GM12878 (cell line): ENCODE data around the gene AP3D1. TPM values are rescaled to one million over a fixed set of nuclear protein-coding genes. Genes with fewer than 3 reads are reported as not detected.
A peak's percentile ranks its signal among the peaks of the same experiment; 100 is the strongest.

Source experiments
- CREB1 ChIP-seq: IDR thresholded peaks from 2 replicates; pipeline ENCODE4 v1.6.1; 2012; ENCODE audit warnings: low read depth, mild to moderate bottlenecking, inconsistent platforms
- CREM ChIP-seq: IDR thresholded peaks from 2 replicates; pipeline ENCODE4 v1.6.1; 2014; ENCODE audit warnings: antibody characterized with exemption, low read depth
- DPF2 ChIP-seq: fragments of 450-650 bp; IDR thresholded peaks from 2 replicates; pipeline ENCODE4 v1.6.1; 2017; ENCODE audit warnings: mild to moderate bottlenecking
- EZH2 ChIP-seq: IDR thresholded peaks from 2 replicates; pipeline ENCODE4 v1.6.1; 2012; ENCODE audit warnings: low read depth, mild to moderate bottlenecking, control low read depth, inconsistent platforms, low read length, borderline replicate concordance; ENCODE audit not compliant: control insufficient read depth
- HSF1 ChIP-seq: fragments of 150-350 bp; IDR thresholded peaks from 2 replicates; pipeline ENCODE4 v1.6.1; 2014; ENCODE audit warnings: mild to moderate bottlenecking, low read depth, low read length
- MEF2B ChIP-seq: fragments of 450-650 bp; IDR thresholded peaks from 2 replicates; pipeline ENCODE4 v1.6.1; 2018; ENCODE audit warnings: mild to moderate bottlenecking, moderate library complexity; ENCODE audit not compliant: partially characterized antibody, poor library complexity, severe bottlenecking
- NFYB ChIP-seq: IDR thresholded peaks from 2 replicates; pipeline ENCODE4 v1.6.1; 2011; ENCODE audit warnings: low read depth, mild to moderate bottlenecking, low read length, improper control_type of control experiment, moderate library complexity; ENCODE audit not compliant: insufficient read depth
- PBX3 ChIP-seq: IDR thresholded peaks from 2 replicates; pipeline ENCODE4 v1.6.1; 2011; ENCODE audit warnings: mild to moderate bottlenecking, low read depth, low read length, moderate library complexity; ENCODE audit not compliant: insufficient replicate concordance
- POU2F2 ChIP-seq: IDR thresholded peaks from 3 replicates; pipeline ENCODE4 v1.6.1; 2011; ENCODE audit warnings: low read depth, mild to moderate bottlenecking, low read length, borderline replicate concordance
- RB1 ChIP-seq: fragments of 450-650 bp; formaldehyde crosslinking; IDR thresholded peaks from 2 replicates; pipeline ENCODE4 v1.6.1; 2017; ENCODE audit warnings: mild to moderate bottlenecking, borderline replicate concordance
- TAF1 ChIP-seq: IDR thresholded peaks from 2 replicates; pipeline ENCODE4 v1.6.1; 2011; ENCODE audit warnings: mild to moderate bottlenecking, low read depth, low read length, borderline replicate concordance
- TCF7 ChIP-seq: IDR thresholded peaks from 2 replicates; pipeline ENCODE4 v1.6.1; 2014; ENCODE audit warnings: antibody characterized with exemption, borderline replicate concordance
- YY1 ChIP-seq: IDR thresholded peaks from 2 replicates; pipeline ENCODE4 v1.6.1; 2011; ENCODE audit warnings: low read depth, mild to moderate bottlenecking, low read length
- ZZZ3 ChIP-seq: IDR thresholded peaks from 2 replicates; pipeline ENCODE4 v1.6.1; 2011; ENCODE audit warnings: low read depth; ENCODE audit not compliant: control insufficient read depth, insufficient read length
- polyA plus RNA-seq, 11 experiments: library from polyadenylated mRNA; depleted of rRNA in 4 of 11; unstranded in 6 of 11; stranded (reverse) in 5 of 11; fragments of >200 nt; fragmentation: Nextera tagmentation in 4 of 11; fragmentation: Illumina TruSeq in 1 of 11; extraction: Ambion mirVana in 4 of 11; extraction: Trizol in 1 of 11; gene quantifications; 1 replicate in 1 of 11; 2 replicates in 10 of 11; pipeline versions ENCODE4 v1.2.1 to v1.2.3, GENCODE V29; 2011 to 2016; ENCODE audit warnings: inconsistent platforms in 2 of 11, missing spikeins in 2 of 11, low read depth in 1 of 11
- total RNA-seq, 4 experiments: library from RNA; depleted of rRNA in 3 of 4; stranded (reverse); fragments of >200 nt in 3 of 4; fragmentation: Illumina TruSeq in 1 of 4; extraction: Trizol in 1 of 4; gene quantifications; 2 replicates each; pipeline versions ENCODE4 v1.2.1 to v1.2.3, GENCODE V29; 2013 to 2021
- TF ChIP-seq, protein P1 (sequence below): fragments of 450-650 bp; IDR thresholded peaks from 2 replicates; pipeline ENCODE4 v1.6.1; 2018; ENCODE audit warnings: borderline replicate concordance, mild to moderate bottlenecking; ENCODE audit not compliant: partially characterized antibody
- TF ChIP-seq, protein P2 (sequence below): fragments of 450-650 bp; IDR thresholded peaks from 2 replicates; pipeline ENCODE4 v1.6.1; 2017; ENCODE audit warnings: mild to moderate bottlenecking, moderate library complexity

Gene AP3D1
- total and polyA plus RNA-seq, 10 of the 15 experiments (the other 5 are each of a cell fraction or from before 2014, with no cell fraction given): 1.5 to 108 (median 59.1) TPM

- TF ChIP-seq, protein P1, sequence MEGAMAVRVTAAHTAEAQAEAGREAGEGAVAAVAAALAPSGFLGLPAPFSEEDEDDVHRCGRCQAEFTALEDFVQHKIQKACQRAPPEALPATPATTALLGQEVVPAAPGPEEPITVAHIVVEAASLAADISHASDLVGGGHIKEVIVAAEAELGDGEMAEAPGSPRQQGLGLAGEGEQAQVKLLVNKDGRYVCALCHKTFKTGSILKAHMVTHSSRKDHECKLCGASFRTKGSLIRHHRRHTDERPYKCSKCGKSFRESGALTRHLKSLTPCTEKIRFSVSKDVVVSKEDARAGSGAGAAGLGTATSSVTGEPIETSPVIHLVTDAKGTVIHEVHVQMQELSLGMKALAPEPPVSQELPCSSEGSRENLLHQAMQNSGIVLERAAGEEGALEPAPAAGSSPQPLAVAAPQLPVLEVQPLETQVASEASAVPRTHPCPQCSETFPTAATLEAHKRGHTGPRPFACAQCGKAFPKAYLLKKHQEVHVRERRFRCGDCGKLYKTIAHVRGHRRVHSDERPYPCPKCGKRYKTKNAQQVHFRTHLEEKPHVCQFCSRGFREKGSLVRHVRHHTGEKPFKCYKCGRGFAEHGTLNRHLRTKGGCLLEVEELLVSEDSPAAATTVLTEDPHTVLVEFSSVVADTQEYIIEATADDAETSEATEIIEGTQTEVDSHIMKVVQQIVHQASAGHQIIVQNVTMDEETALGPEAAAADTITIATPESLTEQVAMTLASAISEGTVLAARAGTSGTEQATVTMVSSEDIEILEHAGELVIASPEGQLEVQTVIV: no peak
- no peak; the same call in 1 of the 2 replicates for TF ChIP-seq TCF7
- no peak for TF ChIP-seq NFYB
- TF ChIP-seq HSF1: 0 out of 2 replicates have a peak, but pooled peaks have one; percentile 11
- TF ChIP-seq, protein P2, sequence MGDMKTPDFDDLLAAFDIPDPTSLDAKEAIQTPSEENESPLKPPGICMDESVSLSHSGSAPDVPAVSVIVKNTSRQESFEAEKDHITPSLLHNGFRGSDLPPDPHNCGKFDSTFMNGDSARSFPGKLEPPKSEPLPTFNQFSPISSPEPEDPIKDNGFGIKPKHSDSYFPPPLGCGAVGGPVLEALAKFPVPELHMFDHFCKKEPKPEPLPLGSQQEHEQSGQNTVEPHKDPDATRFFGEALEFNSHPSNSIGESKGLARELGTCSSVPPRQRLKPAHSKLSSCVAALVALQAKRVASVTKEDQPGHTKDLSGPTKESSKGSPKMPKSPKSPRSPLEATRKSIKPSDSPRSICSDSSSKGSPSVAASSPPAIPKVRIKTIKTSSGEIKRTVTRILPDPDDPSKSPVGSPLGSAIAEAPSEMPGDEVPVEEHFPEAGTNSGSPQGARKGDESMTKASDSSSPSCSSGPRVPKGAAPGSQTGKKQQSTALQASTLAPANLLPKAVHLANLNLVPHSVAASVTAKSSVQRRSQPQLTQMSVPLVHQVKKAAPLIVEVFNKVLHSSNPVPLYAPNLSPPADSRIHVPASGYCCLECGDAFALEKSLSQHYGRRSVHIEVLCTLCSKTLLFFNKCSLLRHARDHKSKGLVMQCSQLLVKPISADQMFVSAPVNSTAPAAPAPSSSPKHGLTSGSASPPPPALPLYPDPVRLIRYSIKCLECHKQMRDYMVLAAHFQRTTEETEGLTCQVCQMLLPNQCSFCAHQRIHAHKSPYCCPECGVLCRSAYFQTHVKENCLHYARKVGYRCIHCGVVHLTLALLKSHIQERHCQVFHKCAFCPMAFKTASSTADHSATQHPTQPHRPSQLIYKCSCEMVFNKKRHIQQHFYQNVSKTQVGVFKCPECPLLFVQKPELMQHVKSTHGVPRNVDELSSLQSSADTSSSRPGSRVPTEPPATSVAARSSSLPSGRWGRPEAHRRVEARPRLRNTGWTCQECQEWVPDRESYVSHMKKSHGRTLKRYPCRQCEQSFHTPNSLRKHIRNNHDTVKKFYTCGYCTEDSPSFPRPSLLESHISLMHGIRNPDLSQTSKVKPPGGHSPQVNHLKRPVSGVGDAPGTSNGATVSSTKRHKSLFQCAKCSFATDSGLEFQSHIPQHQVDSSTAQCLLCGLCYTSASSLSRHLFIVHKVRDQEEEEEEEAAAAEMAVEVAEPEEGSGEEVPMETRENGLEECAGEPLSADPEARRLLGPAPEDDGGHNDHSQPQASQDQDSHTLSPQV: peak; percentile 81; the same call in 1 of the 2 replicates
- TF ChIP-seq TAF1: 0 out of 2 replicates have a peak, but pooled peaks have one; percentile 35
- TF ChIP-seq POU2F2: peak; percentile 79; the same call in 2 of the 3 replicates
- peak; percentile 63 for TF ChIP-seq YY1
- TF ChIP-seq PBX3: peak; percentile 80
- peak; percentile 76 for TF ChIP-seq CREB1
- TF ChIP-seq DPF2: peak; percentile 94
- TF ChIP-seq RB1: peak; percentile 100
- TF ChIP-seq MEF2B: peak; percentile 100
- no peak for TF ChIP-seq EZH2
- no peak for TF ChIP-seq ZZZ3
- TF ChIP-seq CREM: peak; percentile 89
Measured at GRCh38 chr19:2171349-2172145, 20.2 kb upstream of the AP3D1 start (continued).
